GM04503 (cell line): Measurements from ENCODE around the gene CNPY1.
"Not testable (repeated sequence)": the region's sequence is repeated elsewhere in the genome, so short reads cannot be mapped to it uniquely, and the experiment has no call there.

Source experiments
- DNase-seq: peaks from one replicate; pipeline ENCODE4 v3.0.0-alpha.2; 2012; ENCODE audit warnings: low read depth

CNPY1 gene

GRCh38 chr7:155533120-155533826 lies 13.1 kb downstream of the CNPY1 start:
- DNase-seq: no peak

- DNase-seq: no peak
Observed at GRCh38 chr7:155532792-155533119, 13.6 kb downstream of the CNPY1 start.

- DNase-seq: no peak
Observed at GRCh38 chr7:155531681-155532080, 14.7 kb downstream of the CNPY1 start.

GRCh38 chr7:155530601-155531000 lies 15.8 kb downstream of the CNPY1 start:
- DNase-seq: no peak

- no peak for DNase-seq
Observed at GRCh38 chr7:155529845-155530244, 16.5 kb downstream of the CNPY1 start.

GRCh38 chr7:155529346-155529745 lies 17.0 kb downstream of the CNPY1 start:
- DNase-seq: no peak

- no peak for DNase-seq
Observed at GRCh38 chr7:155527664-155528063, 18.7 kb downstream of the CNPY1 start.

GRCh38 chr7:155526225-155526624 lies 20.1 kb downstream of the CNPY1 start:
- DNase-seq: no peak

GRCh38 chr7:155524018-155524556 lies 22.3 kb downstream of the CNPY1 start:
- DNase-seq: no peak

GRCh38 chr7:155523168-155523675 lies 23.1 kb downstream of the CNPY1 start:
- no peak for DNase-seq

- no peak for DNase-seq
Observed at GRCh38 chr7:155521743-155522398, 24.5 kb downstream of the CNPY1 start.

- DNase-seq: no peak
Observed at GRCh38 chr7:155521007-155521742, 25.2 kb downstream of the CNPY1 start.

- DNase-seq: no peak
Observed at GRCh38 chr7:155520114-155520513, 26.2 kb downstream of the CNPY1 start.

GRCh38 chr7:155519358-155519757 lies 27.0 kb downstream of the CNPY1 start:
- DNase-seq: not testable (repeated sequence)

GRCh38 chr7:155518633-155519032 lies 27.7 kb downstream of the CNPY1 start:
- DNase-seq: no peak

GRCh38 chr7:155517969-155518368 lies 28.4 kb downstream of the CNPY1 start:
- DNase-seq: no peak

GRCh38 chr7:155517452-155517851 lies 28.9 kb downstream of the CNPY1 start:
- no peak for DNase-seq

- no peak for DNase-seq
Observed at GRCh38 chr7:155516466-155516865, 29.9 kb downstream of the CNPY1 start.

GRCh38 chr7:155515318-155515717 lies 31.0 kb downstream of the CNPY1 start:
- no peak for DNase-seq

- no peak for DNase-seq
Observed at GRCh38 chr7:155514296-155514695, 32.1 kb downstream of the CNPY1 start.

GRCh38 chr7:155513543-155514285 lies 32.6 kb downstream of the CNPY1 start:
- no peak for DNase-seq
